Uterus (tissue), 4 donors: ENCODE data around the gene CBLL1. TPM values are rescaled to one million over a fixed set of nuclear protein-coding genes. Genes with fewer than 3 reads are reported as not detected.

Experiments
- DNase-seq, 2 donors: peaks; one replicate each; pipeline ENCODE4 v3.0.0-alpha.2; 2019 to 2020
- H3K27ac ChIP-seq, 2 donors: fragments of 200-600 bp; sonication (generic); 1 replicate in 1 of 2; 2 replicates in 1 of 2; pipeline ENCODE4 v1.5.1; 2016 to 2018
- H3K27me3 ChIP-seq, 2 donors: fragments of 200-600 bp; sonication (generic); one replicate each; pipeline ENCODE4 v1.5.1; 2018 to 2019; ENCODE audit warnings: control low read depth in 1 of 2
- H3K36me3 ChIP-seq, 2 donors: fragments of 200-600 bp; sonication (generic); one replicate each; pipeline ENCODE4 v1.5.1; 2019; ENCODE audit warnings: control low read depth in 1 of 2
- H3K4me1 ChIP-seq, 2 donors: fragments of 200-600 bp; sonication (generic); one replicate each; pipeline ENCODE4 v1.5.1; 2018 to 2019; ENCODE audit warnings: control low read depth in 1 of 2
- H3K4me3 ChIP-seq, 2 donors: fragments of 200-600 bp; sonication (generic); 1 replicate in 1 of 2; 2 replicates in 1 of 2; pipeline ENCODE4 v1.5.1; 2018 to 2019; ENCODE audit warnings: mild to moderate bottlenecking in 1 of 2
- H3K9me3 ChIP-seq, 2 donors: fragments of 200-600 bp; sonication (generic); one replicate each; pipeline ENCODE4 v1.5.1; 2019; ENCODE audit warnings: control low read depth in 1 of 2
- POLR2A ChIP-seq, 2 donors: fragments of 450-650 bp; IDR thresholded peaks; one replicate each; pipeline ENCODE4 v1.6.1; 2016; ENCODE audit warnings: antibody characterized with exemption in 2 of 2, mild to moderate bottlenecking in 1 of 2, moderate library complexity in 1 of 2
- intact Hi-C: fragments of 100-400 bp; cut with DNase I; formaldehyde crosslinking; loops from one replicate; pipeline ENCODE4 v1.15.1; 2023; ENCODE audit warnings: low total_unique reads
- total RNA-seq, 4 donors: library from RNA; depleted of rRNA in 3 of 4; stranded (reverse); fragments of >200 nt in 3 of 4; gene quantifications; one replicate each; pipeline versions ENCODE4 v1.1.0 to v1.2.4, GENCODE V29; 2014 to 2023
- TF ChIP-seq, protein P1 (sequence below), 4 experiments: fragments of 200-600 bp in 2 of 4; fragments of 450-650 bp in 2 of 4; sonication (generic) in 2 of 4; IDR thresholded peaks; one replicate each; pipeline ENCODE4 v1.5.1; 2016 to 2019; ENCODE audit warnings: antibody characterized with exemption in 4 of 4, mild to moderate bottlenecking in 2 of 4, moderate library complexity in 1 of 4
- donor health status: DM: yes; HTN: yes; CAD: no.

Gene CBLL1
- total RNA-seq, 4 donors from 2014 or later, result 22.3 to 54.1 (median 29.1) TPM

DNA sequence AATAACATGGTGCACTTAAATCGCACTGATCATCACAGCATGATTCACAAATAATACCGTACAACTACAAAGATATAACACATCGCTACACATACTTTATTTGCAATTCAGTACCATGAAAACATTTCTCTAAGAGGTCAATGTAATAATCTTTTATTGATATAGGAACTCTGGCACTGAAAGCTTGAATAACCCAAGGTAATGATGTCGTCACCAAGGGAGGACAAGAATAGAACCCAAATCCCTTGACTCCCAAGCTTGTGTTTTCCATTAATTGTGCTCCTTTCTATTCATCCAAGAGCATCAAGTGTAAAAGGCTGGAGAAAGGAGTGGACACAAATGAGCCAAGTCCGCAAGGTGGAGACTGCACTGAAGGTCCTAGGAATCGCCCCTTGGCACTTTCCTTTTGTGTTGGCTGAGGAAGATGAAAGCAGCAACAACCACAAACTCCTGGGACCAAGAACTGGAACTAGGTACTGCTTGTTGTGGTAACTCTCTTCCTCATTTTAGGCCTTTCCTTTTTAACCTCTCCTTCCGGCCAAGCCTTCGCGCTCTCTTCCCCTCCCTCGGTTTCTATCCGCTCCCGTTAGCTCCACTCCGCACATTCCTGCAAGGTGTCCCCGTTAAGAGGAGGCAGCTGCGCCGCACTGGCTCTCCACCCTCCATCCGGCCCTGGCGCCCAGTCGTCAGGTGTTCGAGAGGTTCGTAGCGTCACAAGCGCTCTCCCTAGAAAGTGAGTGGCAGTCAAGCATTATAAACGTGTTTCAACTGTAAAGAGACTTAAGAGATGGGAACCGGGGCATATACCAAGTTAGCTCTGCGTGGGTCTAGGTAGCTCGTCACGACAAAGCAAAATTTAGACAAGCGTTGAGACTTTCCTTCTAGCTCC lies 1.0 kb upstream of the CBLL1 start:
- TF ChIP-seq POLR2A (IDR thresholded peaks at IDR 0.05), result no peak
- TF ChIP-seq, protein P1, sequence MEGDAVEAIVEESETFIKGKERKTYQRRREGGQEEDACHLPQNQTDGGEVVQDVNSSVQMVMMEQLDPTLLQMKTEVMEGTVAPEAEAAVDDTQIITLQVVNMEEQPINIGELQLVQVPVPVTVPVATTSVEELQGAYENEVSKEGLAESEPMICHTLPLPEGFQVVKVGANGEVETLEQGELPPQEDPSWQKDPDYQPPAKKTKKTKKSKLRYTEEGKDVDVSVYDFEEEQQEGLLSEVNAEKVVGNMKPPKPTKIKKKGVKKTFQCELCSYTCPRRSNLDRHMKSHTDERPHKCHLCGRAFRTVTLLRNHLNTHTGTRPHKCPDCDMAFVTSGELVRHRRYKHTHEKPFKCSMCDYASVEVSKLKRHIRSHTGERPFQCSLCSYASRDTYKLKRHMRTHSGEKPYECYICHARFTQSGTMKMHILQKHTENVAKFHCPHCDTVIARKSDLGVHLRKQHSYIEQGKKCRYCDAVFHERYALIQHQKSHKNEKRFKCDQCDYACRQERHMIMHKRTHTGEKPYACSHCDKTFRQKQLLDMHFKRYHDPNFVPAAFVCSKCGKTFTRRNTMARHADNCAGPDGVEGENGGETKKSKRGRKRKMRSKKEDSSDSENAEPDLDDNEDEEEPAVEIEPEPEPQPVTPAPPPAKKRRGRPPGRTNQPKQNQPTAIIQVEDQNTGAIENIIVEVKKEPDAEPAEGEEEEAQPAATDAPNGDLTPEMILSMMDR (IDR thresholded peaks at IDR 0.05), result no peak
- Histone ChIP-seq H3K9me3 (no peaks in the 10 kb centered on the region), H3K36me3 (no peaks in the 10 kb centered on the region), H3K27ac (peak overlapping the region; percentile 97), H3K4me3 (peak overlapping the region; percentile 84 to 97), H3K27me3 (no peaks in the 10 kb centered on the region), H3K4me1 (peaks cover 0 to 9% of the 10 kb centered on the region in 2 donors)
- DNase-seq, result peak in 1 of 2 donors; percentile 52
- intact Hi-C loops, result no loop called here

DNA sequence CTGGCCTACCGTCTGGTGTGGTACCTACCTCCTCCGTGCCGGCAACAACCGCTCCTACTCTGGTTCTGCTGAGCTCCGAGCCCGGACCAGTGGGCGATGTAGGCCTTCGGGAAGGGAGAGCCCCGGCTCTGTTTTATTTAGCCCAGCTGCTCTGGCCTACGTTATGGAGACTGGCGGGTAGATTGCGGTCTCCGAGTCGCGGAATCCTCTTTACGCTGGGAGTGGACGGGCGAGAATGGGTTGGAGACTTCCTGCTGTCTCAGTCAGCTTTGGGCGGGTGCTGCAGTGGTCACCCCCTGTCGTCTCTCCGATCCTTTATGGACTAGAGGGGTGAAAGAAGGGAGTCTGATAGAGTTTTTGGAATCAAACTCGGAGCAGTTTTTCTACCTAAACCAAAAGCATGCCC lies 406 bp downstream of the CBLL1 start:
- peak overlapping the region; percentile 97 for H3K27ac ChIP-seq
- H3K9me3 ChIP-seq, result no peaks in the 10 kb centered on the region
- H3K4me1 ChIP-seq, result peaks cover 0 to 9% of the 10 kb centered on the region in 2 donors
- H3K27me3 ChIP-seq, result no peaks in the 10 kb centered on the region
- TF ChIP-seq POLR2A (IDR thresholded peaks at IDR 0.05), result no peak
- TF ChIP-seq, protein P1 (IDR thresholded peaks at IDR 0.05), result no peak
- intact Hi-C loops, result no loop called here
- DNase-seq, result no peak
- no peaks in the 10 kb centered on the region for H3K36me3 ChIP-seq
- peak overlapping the region; percentile 84 to 97 for H3K4me3 ChIP-seq

DNA sequence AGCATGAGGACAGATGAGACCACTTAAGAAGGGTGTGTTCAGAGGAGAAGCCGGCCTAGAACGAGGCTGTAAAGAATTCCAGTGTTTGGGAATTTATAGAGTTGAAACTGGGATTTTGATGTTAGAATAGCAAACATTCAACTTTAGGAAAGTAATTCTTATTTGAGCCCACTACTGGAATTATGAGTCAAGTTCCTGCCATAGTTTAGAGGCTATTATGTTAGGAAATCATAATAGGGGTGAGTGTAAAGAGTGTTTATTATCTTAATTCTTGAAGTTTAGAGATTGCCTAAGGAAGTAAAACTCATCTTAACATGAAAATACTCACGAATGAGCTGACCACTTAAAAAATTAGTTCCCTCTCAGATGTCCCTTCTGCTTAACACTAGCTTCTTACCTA lies 2.1 kb downstream of the CBLL1 start:
- peaks cover 0 to 9% of the 10 kb centered on the region in 2 donors for H3K4me1 ChIP-seq
- no peak overlapping the region for H3K27ac ChIP-seq
- TF ChIP-seq, protein P1 (IDR thresholded peaks at IDR 0.05), result no peak
- no peak for TF ChIP-seq POLR2A (IDR thresholded peaks at IDR 0.05)
- DNase-seq, result no peak
- no peaks in the 10 kb centered on the region for H3K36me3 ChIP-seq
- no peaks in the 10 kb centered on the region for H3K9me3 ChIP-seq
- intact Hi-C loops, result no loop called here
- H3K4me3 ChIP-seq, result no peak overlapping the region
- H3K27me3 ChIP-seq, result no peaks in the 10 kb centered on the region

DNA sequence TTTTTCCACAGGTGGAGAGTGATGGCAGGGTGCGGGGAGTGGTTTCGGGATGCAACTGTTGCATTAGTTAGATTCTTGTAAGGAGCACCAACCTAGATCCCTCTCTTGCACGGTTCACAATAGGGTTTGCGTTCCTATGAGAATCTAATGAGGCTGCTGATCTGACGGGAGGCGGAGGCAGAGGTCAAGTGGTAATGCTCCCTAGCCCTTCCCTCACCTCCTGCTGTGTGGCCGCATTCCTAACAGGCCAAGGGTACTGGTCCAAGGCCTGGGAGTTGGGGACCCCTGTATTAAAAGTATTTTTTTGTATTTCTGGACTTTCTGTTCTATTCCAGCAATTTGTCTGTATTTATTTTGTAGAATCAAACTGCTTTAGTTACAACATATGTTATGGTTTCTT lies 7.2 kb downstream of the CBLL1 start:
- Histone ChIP-seq H3K4me3 (no peak overlapping the region), H3K9me3 (no peaks in the 10 kb centered on the region), H3K36me3 (no peaks in the 10 kb centered on the region), H3K27me3 (no peaks in the 10 kb centered on the region), H3K4me1 (no peaks in the 10 kb centered on the region), H3K27ac (no peak overlapping the region)
- intact Hi-C loops, result no loop called here
- no peak for DNase-seq
- TF ChIP-seq POLR2A (IDR thresholded peaks at IDR 0.05), result no peak
- TF ChIP-seq, protein P1 (IDR thresholded peaks at IDR 0.05), result no peak

DNA sequence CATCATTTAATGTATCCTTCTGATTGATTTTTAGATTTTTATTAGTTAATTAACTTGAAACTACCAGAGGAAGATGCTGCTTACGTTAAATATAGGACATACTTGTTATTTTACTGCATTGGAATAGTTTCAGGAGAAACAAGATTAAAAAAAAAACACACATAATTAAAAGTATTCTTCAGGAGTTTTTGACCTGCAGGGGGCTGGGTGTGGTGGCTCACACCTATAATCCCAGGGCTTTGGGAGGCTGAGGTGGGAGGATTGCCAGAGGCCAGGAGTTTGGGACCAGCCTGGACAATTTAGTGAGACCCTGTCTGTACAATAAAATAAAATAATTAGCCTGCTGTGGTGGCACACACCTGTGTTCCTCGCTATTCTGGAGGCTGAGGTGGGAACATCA lies 10.7 kb downstream of the CBLL1 start:
- H3K27ac ChIP-seq, result no peak overlapping the region
- H3K4me3 ChIP-seq, result no peak overlapping the region
- no peaks in the 10 kb centered on the region for H3K36me3 ChIP-seq
- H3K9me3 ChIP-seq, result no peaks in the 10 kb centered on the region
- H3K27me3 ChIP-seq, result no peaks in the 10 kb centered on the region
- DNase-seq, result no peak
- intact Hi-C loops, result no loop called here
- no peak for TF ChIP-seq POLR2A (IDR thresholded peaks at IDR 0.05)
- TF ChIP-seq, protein P1 (IDR thresholded peaks at IDR 0.05), result no peak
- H3K4me1 ChIP-seq, result no peaks in the 10 kb centered on the region
